IMR-90 (cell line): Measurements from ENCODE around the gene KIF16B. TPM values are rescaled to one million over a fixed set of nuclear protein-coding genes. Genes with fewer than 3 reads are reported as not detected.

ENCODE experiments used
- ATAC-seq: fragments of 200-7000 bp; cut with Tn5 transposase; 2 replicates; pipeline ENCODE4 v1.9.1; 2020; ENCODE audit warnings: low read depth, mild to moderate bottlenecking, moderate library complexity
- BruUV-seq: library from RNA; stranded (reverse); fragments of 400-500 nt; replicated peaks from 2 replicates; lab custom pipeline; 2021; lab: Mats Ljungman, UMichigan
- CTCF ChIA-PET: fragments of 300-600 bp; formaldehyde crosslinking; extraction: SDS; loops from one replicate; lab custom pipeline; 2021; ENCODE audit warnings: antibody characterized with exemption; lab: Yijun Ruan, JAX
- POLR2A ChIA-PET: fragments of 300-600 bp; sonication (Branson Sonifier 250); formaldehyde crosslinking; loops from one replicate; lab custom pipeline; 2022; ENCODE audit warnings: antibody characterized with exemption; ENCODE audit not compliant: unreplicated experiment; lab: Charles Lee
- DNase-seq: peaks from one replicate; pipeline ENCODE4 v3.0.0; 2013
- H2AFZ ChIP-seq: replicated peaks from 2 replicates; pipeline ENCODE3; 2013; ENCODE audit warnings: low read length, mild to moderate bottlenecking; ENCODE audit not compliant: poor library complexity
- H2AK5ac ChIP-seq: 2 replicates; pipeline ENCODE4 v1.6.1; 2013; ENCODE audit warnings: low read depth, low read length, inconsistent platforms
- H2AK9ac ChIP-seq: replicated peaks from 2 replicates; pipeline ENCODE3; 2013; ENCODE audit warnings: mild to moderate bottlenecking, low read depth, low read length, moderate library complexity; ENCODE audit not compliant: poor library complexity
- H2BK120ac ChIP-seq: 2 replicates; pipeline ENCODE4 v1.6.1; 2013; ENCODE audit warnings: low read depth, low read length, inconsistent platforms
- H2BK15ac ChIP-seq: 3 replicates; pipeline ENCODE4 v1.6.1; 2013; ENCODE audit warnings: low read depth, low read length, inconsistent platforms
- H2BK20ac ChIP-seq: 2 replicates; pipeline ENCODE4 v1.6.1; 2013; ENCODE audit warnings: low read depth, mild to moderate bottlenecking, inconsistent platforms, low read length, moderate library complexity
- H2BK5ac ChIP-seq: 2 replicates; pipeline ENCODE4 v1.6.1; 2013; ENCODE audit warnings: mild to moderate bottlenecking, low read depth, low read length, inconsistent platforms; ENCODE audit not compliant: poor library complexity, severe bottlenecking
- H3K14ac ChIP-seq: replicated peaks from 2 replicates; pipeline ENCODE4 v1.6.1; 2013; ENCODE audit warnings: low read depth, low read length, inconsistent platforms
- H3K18ac ChIP-seq: 2 replicates; pipeline ENCODE4 v1.6.1; 2013; ENCODE audit warnings: low read depth, low read length, control low read depth
- H3K23ac ChIP-seq: 2 replicates; pipeline ENCODE4 v1.6.1; 2013; ENCODE audit warnings: low read depth, low read length, inconsistent platforms
- H3K27ac ChIP-seq: 2 replicates; pipeline ENCODE4 v1.5.1; 2013; ENCODE audit warnings: mild to moderate bottlenecking, control low read depth, low read length; ENCODE audit not compliant: insufficient read depth
- H3K27me3 ChIP-seq: 2 replicates; pipeline ENCODE4 v1.6.1; 2013; ENCODE audit warnings: low read length; ENCODE audit not compliant: control insufficient read depth, insufficient read depth
- H3K36me3 ChIP-seq: 2 replicates; pipeline ENCODE4 v1.6.1; 2013; ENCODE audit warnings: low read length, mixed read lengths; ENCODE audit not compliant: control insufficient read depth, insufficient read depth
- H3K4ac ChIP-seq: 2 replicates; pipeline ENCODE4 v1.6.1; 2013; ENCODE audit warnings: low read depth, low read length, inconsistent platforms
- H3K4me1 ChIP-seq: 2 replicates; pipeline ENCODE4 v1.6.1; 2013; ENCODE audit warnings: low read length, mixed read lengths; ENCODE audit not compliant: control insufficient read depth, insufficient read depth
- H3K4me2 ChIP-seq: 2 replicates; pipeline ENCODE4 v1.6.1; 2013; ENCODE audit warnings: low read depth, mild to moderate bottlenecking, control low read depth, low read length, moderate library complexity
- H3K4me3 ChIP-seq: 2 replicates; pipeline ENCODE4 v1.5.1; 2013; ENCODE audit warnings: low read depth, mild to moderate bottlenecking, control low read depth, low read length, moderate library complexity; ENCODE audit not compliant: insufficient read depth
- H3K56ac ChIP-seq: 2 replicates; pipeline ENCODE4 v1.6.1; 2013; ENCODE audit warnings: low read length, inconsistent platforms; ENCODE audit not compliant: insufficient read depth; ENCODE audit errors: extremely low read depth
- H3K79me1 ChIP-seq, 2 experiments: 2 replicates each; pipeline ENCODE4 v1.6.1; 2013; ENCODE audit warnings: low read length in 2 of 2, inconsistent platforms in 1 of 2, low read depth in 1 of 2
- H3K9ac ChIP-seq: 2 replicates; pipeline ENCODE4 v1.6.1; 2013; ENCODE audit warnings: low read depth, low read length, control low read depth
- H3K9me1 ChIP-seq: 2 replicates; pipeline ENCODE4 v1.6.1; 2013; ENCODE audit warnings: low read length, inconsistent platforms; ENCODE audit not compliant: insufficient read depth
- H3K9me3 ChIP-seq: 2 replicates; pipeline ENCODE4 v1.6.1; 2013; ENCODE audit warnings: low read length; ENCODE audit not compliant: control insufficient read depth, insufficient read depth
- H4K20me1 ChIP-seq: 2 replicates; pipeline ENCODE4 v1.6.1; 2013; ENCODE audit warnings: low read length, inconsistent platforms; ENCODE audit not compliant: insufficient read depth
- H4K5ac ChIP-seq: 2 replicates; pipeline ENCODE4 v1.6.1; 2013; ENCODE audit warnings: mild to moderate bottlenecking, low read depth, low read length, control low read depth
- H4K8ac ChIP-seq, 2 experiments: 2 replicates each; pipeline ENCODE4 v1.6.1; 2013; ENCODE audit warnings: low read depth in 2 of 2, low read length in 2 of 2, control low read depth in 1 of 2, inconsistent platforms in 1 of 2
- H4K91ac ChIP-seq: 2 replicates; pipeline ENCODE4 v1.6.1; 2013; ENCODE audit warnings: low read depth, low read length, inconsistent platforms; ENCODE audit not compliant: insufficient read depth
- BHLHE40 ChIP-seq: fragments of 150-350 bp; IDR thresholded peaks from 2 replicates; pipeline ENCODE4 v1.6.1; 2016; ENCODE audit warnings: mild to moderate bottlenecking, low read depth, low read length
- CEBPB ChIP-seq: IDR thresholded peaks from 2 replicates; pipeline ENCODE4 v1.6.1; 2012; ENCODE audit warnings: low read depth, low read length, improper control_type of control experiment
- CHD1 ChIP-seq: IDR thresholded peaks from 2 replicates; pipeline ENCODE4 v1.6.1; 2012; ENCODE audit warnings: low read depth, low read length, improper control_type of control experiment
- CTCF ChIP-seq: conservative IDR thresholded peaks from 2 replicates; pipeline ENCODE4 v1.5.1; 2012; ENCODE audit warnings: mild to moderate bottlenecking, low read depth, low read length, improper control_type of control experiment
- MAFK ChIP-seq: IDR thresholded peaks from 2 replicates; pipeline ENCODE4 v1.6.1; 2012; ENCODE audit warnings: low read depth, low read length, improper control_type of control experiment
- MAZ ChIP-seq: IDR thresholded peaks from 2 replicates; pipeline ENCODE4 v1.6.1; 2012; ENCODE audit warnings: low read depth, mild to moderate bottlenecking, low read length, improper control_type of control experiment, moderate library complexity, borderline replicate concordance
- MXI1 ChIP-seq: IDR thresholded peaks from 2 replicates; pipeline ENCODE4 v1.6.1; 2012; ENCODE audit warnings: low read depth, mild to moderate bottlenecking, low read length, moderate library complexity, borderline replicate concordance
- POLR2A ChIP-seq: IDR thresholded peaks from 2 replicates; pipeline ENCODE4 v1.6.1; 2012; ENCODE audit warnings: mild to moderate bottlenecking, low read depth, low read length
- RFX5 ChIP-seq: IDR thresholded peaks from 2 replicates; pipeline ENCODE4 v1.8.0; 2012; ENCODE audit warnings: low read depth, mild to moderate bottlenecking, low read length, moderate library complexity
- SMC3 ChIP-seq: fragments of 150-350 bp; IDR thresholded peaks from 2 replicates; pipeline ENCODE4 v1.6.1; 2016; ENCODE audit warnings: low read depth, mild to moderate bottlenecking, antibody characterized with exemption, low read length, moderate library complexity
- WGBS, 2 experiments: methylation state at CpG; one replicate each; pipeline versions ENCODE4 v1.1.5 to v1.1.7; 2013; ENCODE audit warnings: missing lambda C conversion rate in 2 of 2; ENCODE audit not compliant: insufficient read length in 1 of 2; ENCODE audit errors: extremely low coverage in 2 of 2; 5-methylcytosine and 5-hydroxymethylcytosine counted together
- dilution Hi-C: fragments of 300-500 bp; cut with HindIII; formaldehyde crosslinking; loops from one replicate; pipeline ENCODE4 v1.14.3; 2018; ENCODE audit warnings: low sequenced_read_pairs; ENCODE audit not compliant: unreplicated experiment
- in situ Hi-C: fragments of 300-500 bp; cut with MboI; formaldehyde crosslinking; loops from 3 replicates; pipeline ENCODE4 v1.14.3; 2019; ENCODE audit warnings: low sequenced_read_pairs, inconsistent platforms, mixed read lengths
- intact Hi-C: fragments of 100-400 bp; cut with micrococcal nuclease; formaldehyde crosslinking; loops from 2 replicates; pipeline ENCODE4 v1.10.0; 2022
- polyA plus RNA-seq, 3 experiments: library from polyadenylated mRNA; depleted of rRNA; stranded (reverse); fragments of >200 nt; gene quantifications; 2 replicates each; pipeline ENCODE4 v1.2.3, GENCODE V29; 2012; ENCODE audit warnings: low replicate concordance in 1 of 3
- total RNA-seq: library from RNA; depleted of rRNA; stranded (reverse); fragments of >200 nt; gene quantifications from 2 replicates; pipeline ENCODE4 v1.2.3, GENCODE V29; 2012
- TF ChIP-seq, protein P1 (sequence below): fragments of 150-350 bp; IDR thresholded peaks from 2 replicates; pipeline ENCODE4 v1.6.1; 2017; ENCODE audit warnings: mild to moderate bottlenecking, antibody characterized with exemption, low read length, low read depth
- TF ChIP-seq, protein P2 (sequence below): fragments of 150-350 bp; IDR thresholded peaks from 2 replicates; pipeline ENCODE4 v1.6.1; 2016; ENCODE audit warnings: low read depth, mild to moderate bottlenecking, low read length, moderate library complexity, borderline replicate concordance

KIF16B gene
- total and polyA plus RNA-seq, 2 of the 4 experiments (the other 2 are of a cell fraction), result 4.7 to 10.0 TPM

GRCh38 chr20:16620961-16621360 is 47.7 kb upstream of the KIF16B start:
- Histone ChIP-seq H3K27ac (no peak overlapping the region), H3K4ac (no peak overlapping the region), H4K5ac (no peak overlapping the region), H2BK15ac (no peak overlapping the region), H3K4me3 (no peak overlapping the region), H3K36me3 (no peaks in the 10 kb centered on the region), H4K91ac (no peak overlapping the region), H3K14ac (no peak overlapping the region), H3K4me1 (peaks cover 4% of the 10 kb centered on the region; the same call in 1 of the 2 replicates), H2BK120ac (no peak overlapping the region), H2AK5ac (no peak overlapping the region), H3K4me2 (no peak overlapping the region), H3K9me3 (no peaks in the 10 kb centered on the region), H2AFZ (no peak overlapping the region), H3K18ac (no peak overlapping the region), H2AK9ac (no peak overlapping the region), H3K23ac (no peak overlapping the region), H4K8ac (no peak overlapping the region), H4K20me1 (no peaks in the 10 kb centered on the region), H3K27me3 (no peaks in the 10 kb centered on the region), H2BK5ac (no peak overlapping the region), H3K56ac (no peak overlapping the region), H3K9me1 (no peaks in the 10 kb centered on the region), H2BK20ac (no peak overlapping the region), H3K9ac (no peak overlapping the region), H3K79me1 (no peaks in the 10 kb centered on the region)
- WGBS, 2 experiments, result 67% methylated on average over 1 of the region's 5 CpGs; no CpG with 5 or more reads in 1 of the 2 experiments
- no peak for ATAC-seq
- TF ChIP-seq, protein P1, sequence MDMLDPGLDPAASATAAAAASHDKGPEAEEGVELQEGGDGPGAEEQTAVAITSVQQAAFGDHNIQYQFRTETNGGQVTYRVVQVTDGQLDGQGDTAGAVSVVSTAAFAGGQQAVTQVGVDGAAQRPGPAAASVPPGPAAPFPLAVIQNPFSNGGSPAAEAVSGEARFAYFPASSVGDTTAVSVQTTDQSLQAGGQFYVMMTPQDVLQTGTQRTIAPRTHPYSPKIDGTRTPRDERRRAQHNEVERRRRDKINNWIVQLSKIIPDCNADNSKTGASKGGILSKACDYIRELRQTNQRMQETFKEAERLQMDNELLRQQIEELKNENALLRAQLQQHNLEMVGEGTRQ, result no peak
- TF ChIP-seq MXI1 (no peak), POLR2A (no peak), MAZ (no peak), BHLHE40 (no peak), RFX5 (no peak), CHD1 (no peak), CTCF (no peak), SMC3 (no peak), MAFK (no peak), CEBPB (no peak)
- TF ChIP-seq, protein P2, sequence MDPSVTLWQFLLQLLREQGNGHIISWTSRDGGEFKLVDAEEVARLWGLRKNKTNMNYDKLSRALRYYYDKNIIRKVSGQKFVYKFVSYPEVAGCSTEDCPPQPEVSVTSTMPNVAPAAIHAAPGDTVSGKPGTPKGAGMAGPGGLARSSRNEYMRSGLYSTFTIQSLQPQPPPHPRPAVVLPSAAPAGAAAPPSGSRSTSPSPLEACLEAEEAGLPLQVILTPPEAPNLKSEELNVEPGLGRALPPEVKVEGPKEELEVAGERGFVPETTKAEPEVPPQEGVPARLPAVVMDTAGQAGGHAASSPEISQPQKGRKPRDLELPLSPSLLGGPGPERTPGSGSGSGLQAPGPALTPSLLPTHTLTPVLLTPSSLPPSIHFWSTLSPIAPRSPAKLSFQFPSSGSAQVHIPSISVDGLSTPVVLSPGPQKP, result no peak
- ChIA-PET CTCF (no interaction called here), POLR2A (no interaction called here)
- no peak for DNase-seq
- dilution Hi-C loops (no loop called here), intact Hi-C loops (no loop called here), in situ Hi-C loops (no loop called here)
- BruUV-seq, result no TSS peak
